Uterus (tissue), 4 donors: Measurements from ENCODE around the gene ACSL3. TPM values are rescaled to one million over a fixed set of nuclear protein-coding genes. Genes with fewer than 3 reads are reported as not detected.

ENCODE experiments used
- DNase-seq, 2 donors: peaks; one replicate each; pipeline ENCODE4 v3.0.0-alpha.2; 2019 to 2020
- H3K27ac ChIP-seq, 2 donors: fragments of 200-600 bp; sonication (generic); 1 replicate in 1 of 2; 2 replicates in 1 of 2; pipeline ENCODE4 v1.5.1; 2016 to 2018
- H3K27me3 ChIP-seq, 2 donors: fragments of 200-600 bp; sonication (generic); one replicate each; pipeline ENCODE4 v1.5.1; 2018 to 2019; ENCODE audit warnings: control low read depth in 1 of 2
- H3K36me3 ChIP-seq, 2 donors: fragments of 200-600 bp; sonication (generic); one replicate each; pipeline ENCODE4 v1.5.1; 2019; ENCODE audit warnings: control low read depth in 1 of 2
- H3K4me1 ChIP-seq, 2 donors: fragments of 200-600 bp; sonication (generic); one replicate each; pipeline ENCODE4 v1.5.1; 2018 to 2019; ENCODE audit warnings: control low read depth in 1 of 2
- H3K4me3 ChIP-seq, 2 donors: fragments of 200-600 bp; sonication (generic); 1 replicate in 1 of 2; 2 replicates in 1 of 2; pipeline ENCODE4 v1.5.1; 2018 to 2019; ENCODE audit warnings: mild to moderate bottlenecking in 1 of 2
- H3K9me3 ChIP-seq, 2 donors: fragments of 200-600 bp; sonication (generic); one replicate each; pipeline ENCODE4 v1.5.1; 2019; ENCODE audit warnings: control low read depth in 1 of 2
- POLR2A ChIP-seq, 2 donors: fragments of 450-650 bp; IDR thresholded peaks; one replicate each; pipeline ENCODE4 v1.6.1; 2016; ENCODE audit warnings: antibody characterized with exemption in 2 of 2, mild to moderate bottlenecking in 1 of 2, moderate library complexity in 1 of 2
- intact Hi-C: fragments of 100-400 bp; cut with DNase I; formaldehyde crosslinking; loops from one replicate; pipeline ENCODE4 v1.15.1; 2023; ENCODE audit warnings: low total_unique reads
- total RNA-seq, 4 donors: library from RNA; depleted of rRNA in 3 of 4; stranded (reverse); fragments of >200 nt in 3 of 4; gene quantifications; one replicate each; pipeline versions ENCODE4 v1.1.0 to v1.2.4, GENCODE V29; 2014 to 2023
- TF ChIP-seq, protein P1 (sequence below), 4 experiments: fragments of 200-600 bp in 2 of 4; fragments of 450-650 bp in 2 of 4; sonication (generic) in 2 of 4; IDR thresholded peaks; one replicate each; pipeline ENCODE4 v1.5.1; 2016 to 2019; ENCODE audit warnings: antibody characterized with exemption in 4 of 4, mild to moderate bottlenecking in 2 of 4, moderate library complexity in 1 of 4
- donor health status: DM: yes; HTN: yes; CAD: no.

ACSL3 gene
- total RNA-seq, 4 donors from 2014 or later, result 39.7 to 101 (median 61.2) TPM

DNA sequence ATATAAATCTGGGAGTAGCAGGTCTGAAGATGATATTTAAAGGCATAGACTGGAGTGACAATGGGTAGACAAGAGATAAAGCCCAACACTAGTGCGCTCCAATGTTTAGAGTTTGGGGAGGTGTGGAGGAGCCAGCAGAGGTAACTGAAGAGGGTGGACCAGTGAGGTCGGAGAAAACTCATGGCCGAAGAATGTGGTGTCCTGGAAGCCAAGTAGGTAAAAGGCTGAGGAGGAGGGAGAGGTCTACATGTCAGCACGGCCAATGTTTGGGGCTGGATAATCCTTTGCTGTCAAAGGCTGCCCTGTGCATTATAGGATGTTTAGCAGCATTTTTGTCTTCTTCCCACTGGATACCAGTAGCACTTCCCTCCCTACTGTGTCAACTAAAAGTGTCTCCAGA, 112.4 kb downstream of the ACSL3 start:
- Histone ChIP-seq H3K4me3 (no peak overlapping the region), H3K36me3 (no peaks in the 10 kb centered on the region), H3K27me3 (no peaks in the 10 kb centered on the region), H3K27ac (no peak overlapping the region), H3K4me1 (no peaks in the 10 kb centered on the region), H3K9me3 (no peaks in the 10 kb centered on the region)
- intact Hi-C loops, result loop anchor here (10.0 kb wide), 1 partner anchor 822 kb away; no protein-coding TSS in a partner anchor
- DNase-seq, result no peak
- TF ChIP-seq, protein P1, sequence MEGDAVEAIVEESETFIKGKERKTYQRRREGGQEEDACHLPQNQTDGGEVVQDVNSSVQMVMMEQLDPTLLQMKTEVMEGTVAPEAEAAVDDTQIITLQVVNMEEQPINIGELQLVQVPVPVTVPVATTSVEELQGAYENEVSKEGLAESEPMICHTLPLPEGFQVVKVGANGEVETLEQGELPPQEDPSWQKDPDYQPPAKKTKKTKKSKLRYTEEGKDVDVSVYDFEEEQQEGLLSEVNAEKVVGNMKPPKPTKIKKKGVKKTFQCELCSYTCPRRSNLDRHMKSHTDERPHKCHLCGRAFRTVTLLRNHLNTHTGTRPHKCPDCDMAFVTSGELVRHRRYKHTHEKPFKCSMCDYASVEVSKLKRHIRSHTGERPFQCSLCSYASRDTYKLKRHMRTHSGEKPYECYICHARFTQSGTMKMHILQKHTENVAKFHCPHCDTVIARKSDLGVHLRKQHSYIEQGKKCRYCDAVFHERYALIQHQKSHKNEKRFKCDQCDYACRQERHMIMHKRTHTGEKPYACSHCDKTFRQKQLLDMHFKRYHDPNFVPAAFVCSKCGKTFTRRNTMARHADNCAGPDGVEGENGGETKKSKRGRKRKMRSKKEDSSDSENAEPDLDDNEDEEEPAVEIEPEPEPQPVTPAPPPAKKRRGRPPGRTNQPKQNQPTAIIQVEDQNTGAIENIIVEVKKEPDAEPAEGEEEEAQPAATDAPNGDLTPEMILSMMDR (IDR thresholded peaks at IDR 0.05), result no peak
- no peak for TF ChIP-seq POLR2A (IDR thresholded peaks at IDR 0.05)

GRCh38 chr2:222973733-222974132, 112.9 kb downstream of the ACSL3 start:
- H3K36me3 ChIP-seq, result no peaks in the 10 kb centered on the region
- TF ChIP-seq POLR2A (IDR thresholded peaks at IDR 0.05), result no peak
- TF ChIP-seq, protein P1 (IDR thresholded peaks at IDR 0.05), result no peak
- DNase-seq, result no peak
- H3K27me3 ChIP-seq, result no peaks in the 10 kb centered on the region
- intact Hi-C loops, result loop anchor here (10.0 kb wide), 1 partner anchor 821 kb away; no protein-coding TSS in a partner anchor
- H3K9me3 ChIP-seq, result no peaks in the 10 kb centered on the region
- H3K4me3 ChIP-seq, result no peak overlapping the region
- no peak overlapping the region for H3K27ac ChIP-seq
- H3K4me1 ChIP-seq, result no peaks in the 10 kb centered on the region

DNA sequence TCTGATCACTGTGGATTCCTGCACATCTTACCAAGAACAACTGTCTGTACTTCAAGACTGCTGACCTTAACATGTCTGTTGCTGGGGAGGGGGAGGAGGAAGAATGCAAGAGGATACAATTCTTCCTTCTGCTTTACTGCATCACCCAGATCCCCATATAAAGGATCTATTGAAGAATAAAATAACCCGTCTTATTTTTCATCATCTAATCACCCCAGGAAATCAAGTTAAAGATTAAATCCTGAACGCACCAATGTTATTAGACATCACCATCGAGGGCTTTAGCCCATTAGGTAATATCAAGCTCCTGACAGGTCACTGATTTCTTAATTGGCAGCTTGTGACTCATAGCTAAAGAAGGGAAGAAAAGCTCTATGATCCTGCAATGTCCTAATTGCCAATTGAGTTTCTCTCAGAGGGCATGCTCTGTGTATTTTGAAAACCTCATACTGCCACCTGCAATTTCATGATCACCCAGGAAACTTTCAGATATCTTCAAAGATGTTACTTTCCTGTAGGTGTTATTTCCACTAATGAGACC, 115.8 kb downstream of the ACSL3 start:
- Histone ChIP-seq H3K27ac (no peak overlapping the region), H3K9me3 (no peaks in the 10 kb centered on the region), H3K4me1 (no peaks in the 10 kb centered on the region), H3K36me3 (no peaks in the 10 kb centered on the region), H3K27me3 (no peaks in the 10 kb centered on the region), H3K4me3 (no peak overlapping the region)
- TF ChIP-seq POLR2A (IDR thresholded peaks at IDR 0.05), result no peak
- TF ChIP-seq, protein P1 (IDR thresholded peaks at IDR 0.05), result no peak
- no peak for DNase-seq
- intact Hi-C loops, result loop anchor here (10.0 kb wide), 1 partner anchor 818 kb away; no protein-coding TSS in a partner anchor

GRCh38 chr2:222977121-222977520, 116.3 kb downstream of the ACSL3 start:
- H3K4me3 ChIP-seq, result no peak overlapping the region
- H3K36me3 ChIP-seq, result no peaks in the 10 kb centered on the region
- no peak overlapping the region for H3K27ac ChIP-seq
- no peaks in the 10 kb centered on the region for H3K9me3 ChIP-seq
- no peaks in the 10 kb centered on the region for H3K4me1 ChIP-seq
- TF ChIP-seq POLR2A (IDR thresholded peaks at IDR 0.05), result no peak
- TF ChIP-seq, protein P1 (IDR thresholded peaks at IDR 0.05), result no peak
- intact Hi-C loops, result loop anchor here (10.0 kb wide), 1 partner anchor 818 kb away; no protein-coding TSS in a partner anchor
- DNase-seq, result no peak
- no peaks in the 10 kb centered on the region for H3K27me3 ChIP-seq

- Histone ChIP-seq H3K4me3 (no peak overlapping the region), H3K36me3 (no peaks in the 10 kb centered on the region), H3K27ac (no peak overlapping the region), H3K9me3 (no peaks in the 10 kb centered on the region), H3K4me1 (no peaks in the 10 kb centered on the region), H3K27me3 (no peaks in the 10 kb centered on the region)
- intact Hi-C loops, result loop anchor here (10.0 kb wide), 1 partner anchor 816 kb away; no protein-coding TSS in a partner anchor
- TF ChIP-seq, protein P1 (IDR thresholded peaks at IDR 0.05), result no peak
- no peak for TF ChIP-seq POLR2A (IDR thresholded peaks at IDR 0.05)
- DNase-seq, result no peak
These were observed 118.0 kb downstream of the ACSL3 start for GRCh38 chr2:222978850-222979249.
